ENCODE results near the gene DTX3L.
A peak's percentile ranks its signal among the peaks of the same experiment; 100 is the strongest.

DTX3L gene

GRCh38 chr3:122608916-122609315, 44.8 kb downstream of the DTX3L start:
- peaks cover 6% of the 10 kb centered on the region for H3K9me3 Mint-ChIP-seq

GRCh38 chr3:122609798-122610559, 45.8 kb downstream of the DTX3L start:
- H3K36me3 Mint-ChIP-seq (ENCODE audit: low read depth) = peaks cover 46% of the 10 kb centered on the region

More at GRCh38 chr3:122608916-122609315, 44.8 kb downstream of the DTX3L start:
- Mint-ChIP-seq H3K27me3 (no peaks in the 10 kb centered on the region), H3K4me3 (peak overlapping the region; percentile 48), H3K27ac (peak overlapping the region; percentile 95), H3K36me3 (ENCODE audit: low read depth) (peaks cover 45% of the 10 kb centered on the region), H3K4me1 (ENCODE audit: low read depth) (peaks cover 32% of the 10 kb centered on the region)

GRCh38 chr3:122612696-122613095, 48.6 kb downstream of the DTX3L start:
- Mint-ChIP-seq H3K4me3 (no peak overlapping the region), H3K4me1 (ENCODE audit: low read depth) (peaks cover 35% of the 10 kb centered on the region), H3K9me3 (peaks cover 6% of the 10 kb centered on the region), H3K27me3 (no peaks in the 10 kb centered on the region), H3K36me3 (ENCODE audit: low read depth) (peaks cover 57% of the 10 kb centered on the region), H3K27ac (no peak overlapping the region)

More at GRCh38 chr3:122609798-122610559, 45.8 kb downstream of the DTX3L start:
- Mint-ChIP-seq H3K9me3 (peaks cover 6% of the 10 kb centered on the region), H3K27ac (peak overlapping the region; percentile 95), H3K4me1 (ENCODE audit: low read depth) (peaks cover 32% of the 10 kb centered on the region), H3K4me3 (peak overlapping the region; percentile 73), H3K27me3 (no peaks in the 10 kb centered on the region)

GRCh38 chr3:122615303-122615702, 51.2 kb downstream of the DTX3L start:
- H3K36me3 Mint-ChIP-seq (ENCODE audit: low read depth) = peaks cover 66% of the 10 kb centered on the region
- no peaks in the 10 kb centered on the region for H3K27me3 Mint-ChIP-seq

GRCh38 chr3:122618614-122619013, 54.5 kb downstream of the DTX3L start:
- Mint-ChIP-seq H3K27me3 (no peaks in the 10 kb centered on the region), H3K27ac (no peak overlapping the region), H3K4me1 (ENCODE audit: low read depth) (peaks cover 15% of the 10 kb centered on the region), H3K4me3 (no peak overlapping the region), H3K36me3 (ENCODE audit: low read depth) (peaks cover 64% of the 10 kb centered on the region), H3K9me3 (no peaks in the 10 kb centered on the region)

More at GRCh38 chr3:122615303-122615702, 51.2 kb downstream of the DTX3L start:
- Mint-ChIP-seq H3K27ac (no peak overlapping the region), H3K4me3 (no peak overlapping the region), H3K4me1 (ENCODE audit: low read depth) (peaks cover 15% of the 10 kb centered on the region), H3K9me3 (peaks cover 6% of the 10 kb centered on the region)

- H3K27me3 Mint-ChIP-seq = no peaks in the 10 kb centered on the region
- H3K27ac Mint-ChIP-seq = no peak overlapping the region
- H3K9me3 Mint-ChIP-seq = no peaks in the 10 kb centered on the region
- peaks cover 66% of the 10 kb centered on the region for H3K36me3 Mint-ChIP-seq (ENCODE audit: low read depth)
- H3K4me3 Mint-ChIP-seq = no peak overlapping the region
- peaks cover 16% of the 10 kb centered on the region for H3K4me1 Mint-ChIP-seq (ENCODE audit: low read depth)
Measured at GRCh38 chr3:122619040-122619439, 54.9 kb downstream of the DTX3L start.

GRCh38 chr3:122620399-122620798, 56.3 kb downstream of the DTX3L start:
- peaks cover 16% of the 10 kb centered on the region for H3K4me1 Mint-ChIP-seq (ENCODE audit: low read depth)
- H3K4me3 Mint-ChIP-seq = no peak overlapping the region
- H3K27ac Mint-ChIP-seq = no peak overlapping the region
- H3K9me3 Mint-ChIP-seq = no peaks in the 10 kb centered on the region
- no peaks in the 10 kb centered on the region for H3K27me3 Mint-ChIP-seq
- peaks cover 64% of the 10 kb centered on the region for H3K36me3 Mint-ChIP-seq (ENCODE audit: low read depth)

- H3K27ac Mint-ChIP-seq = peak overlapping the region; percentile 3
- H3K9me3 Mint-ChIP-seq = no peaks in the 10 kb centered on the region
- H3K36me3 Mint-ChIP-seq (ENCODE audit: low read depth) = peaks cover 63% of the 10 kb centered on the region
- H3K4me1 Mint-ChIP-seq (ENCODE audit: low read depth) = peaks cover 16% of the 10 kb centered on the region
- no peak overlapping the region for H3K4me3 Mint-ChIP-seq
- H3K27me3 Mint-ChIP-seq = no peaks in the 10 kb centered on the region
Measured at GRCh38 chr3:122621112-122621511, 57.0 kb downstream of the DTX3L start.

GRCh38 chr3:122623031-122623829, 59.1 kb downstream of the DTX3L start:
- H3K36me3 Mint-ChIP-seq (ENCODE audit: low read depth) = peaks cover 63% of the 10 kb centered on the region
- H3K9me3 Mint-ChIP-seq = no peaks in the 10 kb centered on the region

More at GRCh38 chr3:122623031-122623829, 59.1 kb downstream of the DTX3L start:
- H3K27me3 Mint-ChIP-seq = no peaks in the 10 kb centered on the region
- no peak overlapping the region for H3K27ac Mint-ChIP-seq
- H3K4me3 Mint-ChIP-seq = no peak overlapping the region
- peaks cover 13% of the 10 kb centered on the region for H3K4me1 Mint-ChIP-seq (ENCODE audit: low read depth)

All from stimulated activated naive CD8-positive, alpha-beta T cell treated with anti-CD3 and anti-CD28 coated beads, Interleukin-15, Interleukin-2, amounts not matched to agents 100 ng/mL and 50 ng/mL, for 24 hours (primary cell).